DOHH2 (cell line): ENCODE results near the gene PAH.

Experiments used
- CTCF ChIP-seq: fragments of 200-600 bp; sonication (generic); IDR thresholded peaks from one replicate; pipeline ENCODE4 v1.5.1; 2014; ENCODE audit warnings: antibody characterized with exemption, mild to moderate bottlenecking, low read depth, low read length; ENCODE audit not compliant: poor library complexity, severe bottlenecking
- EZH2phosphoT487 ChIP-seq: fragments of 200-600 bp; sonication (generic); IDR thresholded peaks from 2 replicates; pipeline ENCODE4 v1.6.1; 2017; ENCODE audit warnings: borderline replicate concordance, mild to moderate bottlenecking, antibody characterized with exemption, low read length, moderate library complexity, mixed read lengths

- no peak for TF ChIP-seq CTCF
- TF ChIP-seq EZH2phosphoT487 = no peak
These were observed 28.5 kb downstream of the PAH start for GRCh38 chr12:102888511-102888910.
